ENCODE data around the gene LAMB2.

GRCh38 chr3:49133226-49133951, 539 bp upstream of the LAMB2 start:
- TF ChIP-seq CTCF (IDR thresholded peaks at IDR 0.05): peak in 1 of 4 experiments; percentile 2
- TF ChIP-seq POLR2A (IDR thresholded peaks at IDR 0.05): peak; percentile 17
- TF ChIP-seq POLR2AphosphoS5 (IDR thresholded peaks at IDR 0.05): peak; percentile 79
